Parietal lobe (tissue), 1 donor: ENCODE data around the gene CFAP107. TPM values are rescaled to one million over a fixed set of nuclear protein-coding genes. Genes with fewer than 3 reads are reported as not detected.

Experiments used
- total RNA-seq: library from RNA; depleted of rRNA; stranded (reverse); fragments of >200 nt; gene quantifications from one replicate; pipeline ENCODE4 v1.2.3, GENCODE V29; 2014

The CFAP107 gene, protein sequence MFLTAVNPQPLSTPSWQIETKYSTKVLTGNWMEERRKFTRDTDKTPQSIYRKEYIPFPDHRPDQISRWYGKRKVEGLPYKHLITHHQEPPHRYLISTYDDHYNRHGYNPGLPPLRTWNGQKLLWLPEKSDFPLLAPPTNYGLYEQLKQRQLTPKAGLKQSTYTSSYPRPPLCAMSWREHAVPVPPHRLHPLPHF
- not detected for total RNA-seq

DNA sequence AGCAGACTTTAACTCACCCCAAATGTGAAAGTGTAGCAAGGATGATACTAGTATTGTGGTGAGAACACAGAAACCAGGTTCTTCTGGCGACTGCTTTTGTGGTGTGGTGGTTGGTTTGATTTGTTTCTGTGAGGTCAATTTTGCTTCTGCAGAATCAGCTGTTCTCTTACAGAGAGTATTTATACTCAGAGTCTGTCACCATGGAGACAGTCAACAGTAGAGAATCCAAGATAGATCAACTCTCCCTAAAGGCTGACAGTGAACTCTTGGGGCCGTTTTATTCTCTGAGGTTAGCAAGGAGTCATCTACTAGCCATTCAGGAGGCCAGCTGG lies at the start of gene CFAP107:
Gene CFAP107 (plus strand): TSS at position 209 of the 332 bp plus-strand sequence. CDS start 231 bp downstream, outside the sequence.

DNA sequence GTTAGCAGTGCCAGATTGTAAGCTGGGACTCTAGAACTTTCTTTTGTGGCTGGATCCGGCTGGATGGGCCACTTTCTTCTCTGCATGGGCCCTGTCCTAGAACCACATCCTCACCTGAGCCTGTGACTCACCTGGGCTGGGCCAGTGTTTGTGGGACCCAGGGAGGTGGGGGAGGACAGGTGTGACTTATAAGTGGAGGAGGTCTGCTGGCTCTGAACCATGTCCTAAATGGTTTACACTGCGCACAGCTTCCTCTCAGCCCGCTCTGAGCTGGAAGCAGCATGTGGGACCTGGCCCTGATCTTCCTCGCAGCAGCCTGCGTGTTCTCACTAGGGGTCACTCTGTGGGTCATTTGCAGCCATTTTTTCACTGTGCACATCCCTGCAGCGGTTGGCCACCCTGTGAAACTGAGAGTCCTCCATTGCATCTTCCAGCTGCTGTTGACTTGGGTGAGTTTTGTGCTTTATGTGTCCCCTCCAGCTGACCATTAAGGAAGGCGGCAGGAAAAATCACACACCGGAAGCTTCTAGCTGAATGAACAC lies 30.0 kb upstream of the CFAP107 start, which contains the start of gene AADACL3:
Gene AADACL3 (plus strand): TSS at position 215 of the 542 bp plus-strand sequence. CDS start 67 bp downstream, at position 282.

DNA sequence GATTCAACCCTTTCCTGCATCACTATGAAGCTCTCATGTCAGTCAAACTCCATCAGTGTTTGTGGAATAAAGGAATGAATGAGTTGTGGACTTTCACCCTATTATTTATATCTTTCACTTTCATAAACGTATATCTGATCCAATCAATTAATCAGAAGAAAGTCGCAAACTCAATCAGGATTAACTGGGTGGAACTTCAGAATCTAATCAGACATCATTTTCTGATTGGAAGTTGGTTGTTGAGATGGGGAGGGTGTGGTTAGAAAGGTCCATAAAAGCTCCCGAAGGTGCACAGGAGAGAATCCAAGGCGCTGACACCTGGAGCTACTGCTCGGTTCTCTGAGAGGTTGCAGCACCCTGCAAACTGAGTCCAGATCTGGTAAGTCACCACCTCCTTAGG lies 27.4 kb downstream of the CFAP107 start, which contains the start of gene PRAMEF12:
Gene PRAMEF12 (plus strand): TSS at position 301 of the 400 bp plus-strand sequence. CDS start 1,130 bp downstream, outside the sequence.

DNA sequence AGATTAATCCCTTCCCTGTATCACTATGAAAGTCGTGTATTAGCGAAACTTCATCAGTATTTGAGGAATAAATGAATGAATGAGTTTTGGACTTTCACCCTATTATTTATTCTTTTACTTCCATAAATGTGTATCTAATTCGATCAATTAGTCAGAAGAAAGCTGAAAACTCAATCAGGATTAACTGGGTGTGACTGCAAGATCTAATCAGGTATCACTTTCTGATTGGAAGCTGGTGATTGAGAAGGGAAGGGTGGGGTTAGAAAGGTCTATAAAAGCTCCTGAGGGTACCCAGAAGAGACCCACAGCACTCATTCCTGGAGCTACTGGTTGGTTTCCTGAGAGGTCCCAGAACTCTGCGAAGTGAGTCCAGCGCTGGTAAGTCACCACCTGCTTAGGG lies 45.1 kb downstream of the CFAP107 start, which contains the start of gene PRAMEF1:
Gene PRAMEF1 (plus strand): TSS at position 301 of the 400 bp plus-strand sequence. CDS start 1,831 bp downstream, outside the sequence.

Other genes with a start within 250 kb of the CFAP107 start
- gene DHRS3, start 128.0 kb upstream of the CFAP107 start, total RNA-seq = 5.9 TPM
- not detected for gene AADACL4, start 102.1 kb upstream of the CFAP107 start, total RNA-seq
- gene AADACL3, start 30.1 kb upstream of the CFAP107 start, total RNA-seq = not detected
- gene PRAMEF12, start 27.5 kb downstream of the CFAP107 start, total RNA-seq = not detected
- not detected for gene PRAMEF1, start 45.2 kb downstream of the CFAP107 start, total RNA-seq
- gene PRAMEF11, start 85.2 kb downstream of the CFAP107 start, total RNA-seq = not detected
- not detected for gene HNRNPCL1, start 102.5 kb downstream of the CFAP107 start, total RNA-seq
- not detected for gene PRAMEF2, start 110.9 kb downstream of the CFAP107 start, total RNA-seq
- not detected for gene PRAMEF4, start 140.0 kb downstream of the CFAP107 start, total RNA-seq
- gene PRAMEF10, start 152.1 kb downstream of the CFAP107 start, total RNA-seq = not detected
- gene PRAMEF7, start 170.4 kb downstream of the CFAP107 start, total RNA-seq = not detected
- not detected for gene PRAMEF6, start 201.4 kb downstream of the CFAP107 start, total RNA-seq